ENCODE results near the gene RFWD3. TPM values are rescaled to one million over a fixed set of nuclear protein-coding genes. Genes with fewer than 3 reads are reported as not detected.

Gene RFWD3
- total and polyA plus RNA-seq, 9 donors, result 8.2 to 25.0 (median 15.8) TPM

DNA sequence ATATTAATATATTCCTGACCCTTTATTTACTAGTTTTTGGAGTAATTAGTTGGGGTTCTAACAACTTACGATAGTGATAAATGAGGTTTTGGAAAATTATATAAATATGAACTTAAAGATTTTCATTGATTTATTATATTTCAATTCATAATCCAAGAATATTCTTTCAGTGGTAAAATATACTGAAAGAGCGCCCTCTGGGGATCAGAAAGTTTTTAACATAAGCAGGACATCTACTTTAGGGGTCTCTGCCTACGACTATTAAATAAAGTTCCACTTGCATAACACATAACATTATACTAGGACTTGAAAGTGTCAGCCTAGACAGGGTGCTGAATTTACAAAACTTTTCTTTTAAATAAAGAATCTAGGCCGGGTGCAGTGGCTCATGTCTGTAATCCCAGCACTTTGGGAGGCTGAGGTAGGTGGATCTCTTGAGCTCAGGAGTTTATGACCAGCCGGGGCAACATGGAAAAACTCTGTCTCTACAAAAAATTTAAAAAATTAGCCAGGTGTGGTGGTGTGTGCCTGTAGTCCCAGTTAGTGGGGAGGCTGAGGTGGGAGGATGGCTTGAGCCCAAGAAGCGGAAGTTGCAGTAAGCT lies 15.6 kb downstream of the RFWD3 start:
- no peaks in the 10 kb centered on the region for H3K36me3 ChIP-seq
- H3K4me1 ChIP-seq (ENCODE audit: insufficient read depth), result no peaks in the 10 kb centered on the region
- no peak overlapping the region for H3K27ac ChIP-seq
- no peak overlapping the region for H3K4me3 ChIP-seq
- 80 to 81% (median 81%) methylated on average over 6 of the region's 6 CpGs for WGBS, 3 donors
- intact Hi-C loops (cut with DNase I), result no loop called here
- H3K27me3 ChIP-seq, result no peaks in the 10 kb centered on the region
- no peak for DNase-seq
- no peaks in the 10 kb centered on the region for H3K9me3 ChIP-seq
- no peak for TF ChIP-seq EP300 (IDR thresholded peaks at IDR 0.05)
- TF ChIP-seq, protein P1, sequence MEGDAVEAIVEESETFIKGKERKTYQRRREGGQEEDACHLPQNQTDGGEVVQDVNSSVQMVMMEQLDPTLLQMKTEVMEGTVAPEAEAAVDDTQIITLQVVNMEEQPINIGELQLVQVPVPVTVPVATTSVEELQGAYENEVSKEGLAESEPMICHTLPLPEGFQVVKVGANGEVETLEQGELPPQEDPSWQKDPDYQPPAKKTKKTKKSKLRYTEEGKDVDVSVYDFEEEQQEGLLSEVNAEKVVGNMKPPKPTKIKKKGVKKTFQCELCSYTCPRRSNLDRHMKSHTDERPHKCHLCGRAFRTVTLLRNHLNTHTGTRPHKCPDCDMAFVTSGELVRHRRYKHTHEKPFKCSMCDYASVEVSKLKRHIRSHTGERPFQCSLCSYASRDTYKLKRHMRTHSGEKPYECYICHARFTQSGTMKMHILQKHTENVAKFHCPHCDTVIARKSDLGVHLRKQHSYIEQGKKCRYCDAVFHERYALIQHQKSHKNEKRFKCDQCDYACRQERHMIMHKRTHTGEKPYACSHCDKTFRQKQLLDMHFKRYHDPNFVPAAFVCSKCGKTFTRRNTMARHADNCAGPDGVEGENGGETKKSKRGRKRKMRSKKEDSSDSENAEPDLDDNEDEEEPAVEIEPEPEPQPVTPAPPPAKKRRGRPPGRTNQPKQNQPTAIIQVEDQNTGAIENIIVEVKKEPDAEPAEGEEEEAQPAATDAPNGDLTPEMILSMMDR (IDR thresholded peaks at IDR 0.05), result no peak
- TF ChIP-seq POLR2A (IDR thresholded peaks at IDR 0.05), result no peak

DNA sequence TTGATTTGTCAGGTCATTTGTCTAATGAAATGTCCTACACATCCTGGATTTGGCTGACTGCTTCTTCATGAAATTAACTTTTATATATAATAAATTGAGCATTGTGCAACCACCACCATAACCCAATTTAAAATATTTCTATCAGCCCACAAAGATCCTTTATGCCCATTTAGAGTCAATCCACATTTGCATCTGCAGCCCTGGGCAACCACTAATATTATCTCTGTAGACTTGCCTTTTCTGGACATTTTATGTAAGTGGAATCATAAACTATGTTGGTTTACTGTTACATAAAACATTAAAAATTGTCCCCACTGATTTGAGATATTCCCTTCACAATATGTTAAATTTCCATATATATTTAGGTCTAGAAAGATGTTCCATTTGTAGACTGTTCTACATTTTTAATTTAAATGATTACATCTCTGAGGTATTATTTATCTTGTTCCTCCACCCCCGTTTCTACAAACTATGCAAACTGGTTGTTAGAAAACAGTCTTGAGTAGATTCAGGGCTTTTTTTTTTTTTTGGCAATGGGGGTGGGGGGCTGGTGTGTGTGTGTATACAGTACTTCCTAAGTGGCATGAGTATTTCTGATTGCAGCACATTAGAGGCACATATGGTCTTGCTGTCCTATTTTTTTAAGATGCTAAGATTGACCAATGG lies 16.7 kb downstream of the RFWD3 start:
- intact Hi-C loops (cut with DNase I), result no loop called here
- Histone ChIP-seq H3K36me3 (no peaks in the 10 kb centered on the region), H3K27ac (no peak overlapping the region), H3K4me3 (no peak overlapping the region), H3K27me3 (no peaks in the 10 kb centered on the region), H3K4me1 (ENCODE audit: insufficient read depth) (no peaks in the 10 kb centered on the region), H3K9me3 (no peaks in the 10 kb centered on the region)
- no peak for DNase-seq
- TF ChIP-seq POLR2A (IDR thresholded peaks at IDR 0.05) (no peak), EP300 (IDR thresholded peaks at IDR 0.05) (no peak)
- TF ChIP-seq, protein P1 (IDR thresholded peaks at IDR 0.05), result no peak
- 27 to 32% (median 31%) methylated on average over 1 of the region's 1 CpG for WGBS, 3 donors

DNA sequence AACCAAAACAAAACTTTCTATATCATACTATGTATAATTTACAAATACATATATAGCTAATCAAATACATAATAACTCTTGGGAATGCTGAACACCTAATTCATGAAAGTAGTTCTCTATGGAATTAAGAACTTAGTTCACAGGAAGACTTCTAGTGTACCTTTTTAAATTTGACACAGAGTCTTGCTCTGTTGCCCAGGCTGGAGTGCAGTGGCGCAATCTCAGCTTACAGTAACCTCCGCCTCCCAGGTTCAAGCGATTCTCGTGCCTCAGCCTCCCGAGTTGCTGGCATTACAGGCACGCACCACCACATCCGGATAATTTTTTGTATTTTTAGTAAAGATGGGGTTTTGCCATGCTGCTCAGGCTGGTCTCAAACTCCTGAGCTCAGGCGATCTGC lies 24.7 kb downstream of the RFWD3 start:
- WGBS, 3 donors, result 95 to 96% (median 95%) methylated on average over 8 of the region's 8 CpGs
- DNase-seq, result no peak
- H3K36me3 ChIP-seq, result no peaks in the 10 kb centered on the region
- no peak overlapping the region for H3K4me3 ChIP-seq
- no peak for TF ChIP-seq POLR2A (IDR thresholded peaks at IDR 0.05)
- TF ChIP-seq, protein P1 (IDR thresholded peaks at IDR 0.05), result no peak
- no peak for TF ChIP-seq EP300 (IDR thresholded peaks at IDR 0.05)
- no peaks in the 10 kb centered on the region for H3K4me1 ChIP-seq (ENCODE audit: insufficient read depth)
- no peaks in the 10 kb centered on the region for H3K27me3 ChIP-seq
- H3K9me3 ChIP-seq, result no peaks in the 10 kb centered on the region
- intact Hi-C loops (cut with DNase I), result no loop called here
- no peak overlapping the region for H3K27ac ChIP-seq

DNA sequence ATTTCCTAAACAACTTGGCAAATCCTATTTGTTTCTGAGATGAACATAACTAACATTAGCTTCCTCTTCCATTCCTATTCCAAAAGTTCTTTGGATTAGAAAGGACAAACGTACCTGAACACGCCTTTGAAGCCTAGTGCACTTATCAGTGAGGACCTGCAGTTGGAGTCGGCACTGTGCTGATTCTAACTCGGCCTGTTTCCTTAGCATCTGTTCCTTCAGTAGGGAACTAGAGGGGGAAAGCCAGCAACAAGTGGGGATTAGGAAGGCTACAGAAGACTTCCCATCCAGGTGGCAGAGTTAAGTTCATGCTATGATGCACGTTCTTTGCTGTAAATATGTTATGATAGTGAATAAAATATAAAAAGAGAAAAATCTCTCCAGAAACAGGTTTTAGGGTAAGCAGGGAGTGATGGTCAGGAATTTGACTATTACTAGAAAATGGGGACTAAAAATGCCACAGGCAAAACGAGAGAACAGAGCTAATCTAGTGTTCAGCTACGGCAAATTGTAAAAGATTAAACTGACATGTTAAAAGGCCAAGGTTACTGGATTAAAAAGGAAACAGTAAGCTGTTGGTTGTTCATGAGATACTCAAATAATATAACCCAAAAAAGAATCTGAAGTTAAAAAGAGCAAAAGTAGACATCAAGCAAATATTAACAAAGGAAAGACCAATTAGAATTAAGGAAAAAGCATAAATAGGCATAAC lies 28.8 kb downstream of the RFWD3 start:
- Histone ChIP-seq H3K9me3 (no peaks in the 10 kb centered on the region), H3K27ac (no peak overlapping the region), H3K4me3 (no peak overlapping the region), H3K36me3 (no peaks in the 10 kb centered on the region), H3K4me1 (ENCODE audit: insufficient read depth) (no peaks in the 10 kb centered on the region), H3K27me3 (no peaks in the 10 kb centered on the region)
- intact Hi-C loops (cut with DNase I), result loop anchor here in 1 of 4 donors (10.0 kb wide), 1 partner anchor 73 kb away; no protein-coding TSS in a partner anchor
- TF ChIP-seq POLR2A (IDR thresholded peaks at IDR 0.05), result no peak
- TF ChIP-seq, protein P1 (IDR thresholded peaks at IDR 0.05), result no peak
- TF ChIP-seq EP300 (IDR thresholded peaks at IDR 0.05), result no peak
- DNase-seq, result no peak
- 53 to 70% (median 56%) methylated on average over 7 of the region's 7 CpGs for WGBS, 3 donors
